Psoas muscle (tissue), 8 donors: Measurements from ENCODE around the gene KDM2B. TPM values are rescaled to one million over a fixed set of nuclear protein-coding genes. Genes with fewer than 3 reads are reported as not detected.

Experiments used
- ATAC-seq, 4 donors: fragments of 200-7000 bp; cut with Tn5 transposase; one replicate each; pipeline ENCODE4 v1.9.1; 2020; ENCODE audit warnings: moderate library complexity in 3 of 4, mild to moderate bottlenecking in 2 of 4
- DNase-seq, 2 donors: peaks; one replicate each; pipeline ENCODE4 v3.0.0-alpha.2; 2020
- H3K27ac ChIP-seq: fragments of 200-600 bp; one replicate; pipeline ENCODE4 v1.8.0; 2022
- H3K27me3 ChIP-seq, 3 donors: fragments of 200-600 bp in 1 of 3; one replicate each; pipeline versions ENCODE4 v1.6.1 to v1.8.0; 2013 to 2022; ENCODE audit warnings: low read length in 2 of 3, mild to moderate bottlenecking in 2 of 3, moderate library complexity in 1 of 3; ENCODE audit not compliant: insufficient read depth in 3 of 3
- H3K36me3 ChIP-seq, 2 donors: fragments of 200-600 bp in 1 of 2; one replicate each; pipeline versions ENCODE4 v1.6.1 to v1.8.0; 2013 to 2022; ENCODE audit warnings: low read depth in 1 of 2, mild to moderate bottlenecking in 1 of 2, moderate library complexity in 1 of 2; ENCODE audit not compliant: insufficient read depth in 1 of 2
- H3K4me1 ChIP-seq: fragments of 200-600 bp; one replicate; pipeline ENCODE4 v1.8.0; 2022
- H3K4me3 ChIP-seq: fragments of 200-600 bp; one replicate; pipeline ENCODE4 v1.8.0; 2022; ENCODE audit warnings: mild to moderate bottlenecking
- H3K9me3 ChIP-seq: fragments of 200-600 bp; one replicate; pipeline ENCODE4 v1.8.0; 2022
- WGBS, 3 donors: extraction: QIAGEN DNeasy Blood & Tissue Kit; methylation state at CpG; one replicate each; pipeline versions ENCODE4 v1.1.6 to v1.1.7; 2013; 5-methylcytosine and 5-hydroxymethylcytosine counted together
- intact Hi-C, 2 donors: fragments of 100-400 bp; cut with DNase I; formaldehyde crosslinking; loops; one replicate each; pipeline versions ENCODE4 v1.11.0 to v1.14.2; 2022
- polyA plus RNA-seq, 3 donors: library from polyadenylated mRNA; stranded (reverse); fragments of 200-250 nt; gene quantifications; one replicate each; pipeline ENCODE4 v1.2.3, GENCODE V29; 2013
- total RNA-seq, 4 donors: library from RNA; stranded (reverse); fragmentation: NEBNext Ultra II Directional in 2 of 4; extraction: Animal tissue kit (Norgen Biotek cat#: 25700) in 2 of 4; gene quantifications; one replicate each; pipeline versions ENCODE4 v1.2.1 to v1.2.4, GENCODE V29; 2021 to 2023
- TF ChIP-seq, protein P1 (sequence below): fragments of 200-600 bp; IDR thresholded peaks from one replicate; pipeline ENCODE4 v1.8.0; 2022; ENCODE audit warnings: antibody characterized with exemption
- donor health status: healthy with polysubstance abuse.
- donor health status: DM: no; HTN: no; CAD: no; lungs with moderate emphysema.
- donor health status: Bipolar disorder and iron deficiency.
- donor health status: healthy.
- donor health status: DM: yes; HTN: yes; CAD: no.
- donor health status: DM: no; HTN: no; CAD: no.
- donor health status: DM: no; HTN: no; CAD: no.
- donor health status: DM: yes; HTN: yes; CAD: no.

The KDM2B gene
- total and polyA plus RNA-seq, 7 donors, result 6.3 to 11.5 (median 9.9) TPM

DNA sequence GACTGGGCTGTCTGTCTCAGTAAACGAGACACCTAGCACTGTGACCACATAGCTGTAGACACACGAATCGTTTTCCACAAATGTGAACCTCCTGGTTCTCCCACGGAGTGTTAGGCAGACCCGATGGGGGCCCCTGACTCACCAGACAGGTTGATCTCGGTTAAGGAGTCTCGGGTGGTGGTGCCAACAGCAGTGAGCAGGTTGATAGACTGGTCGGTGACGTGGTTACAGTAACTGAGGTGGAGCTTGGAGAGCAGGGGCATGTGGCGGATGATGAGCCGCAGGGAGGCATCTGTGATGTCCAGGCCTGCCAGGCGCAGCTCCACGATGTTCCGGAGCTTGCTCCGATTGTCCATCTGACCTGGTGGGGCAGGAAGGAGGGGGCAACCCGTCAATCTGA is 141.1 kb downstream of the KDM2B start:
- Histone ChIP-seq H3K4me1 (peaks cover 5% of the 10 kb centered on the region), H3K27me3 (no peaks in the 10 kb centered on the region), H3K9me3 (no peaks in the 10 kb centered on the region), H3K36me3 (peaks cover 0 to 82% of the 10 kb centered on the region in 2 donors), H3K4me3 (no peak overlapping the region), H3K27ac (no peak overlapping the region)
- WGBS, 3 donors, result 91 to 95% (median 93%) methylated on average over 16 of the region's 16 CpGs
- ATAC-seq, result no peak
- intact Hi-C loops, result no loop called here
- TF ChIP-seq, protein P1, sequence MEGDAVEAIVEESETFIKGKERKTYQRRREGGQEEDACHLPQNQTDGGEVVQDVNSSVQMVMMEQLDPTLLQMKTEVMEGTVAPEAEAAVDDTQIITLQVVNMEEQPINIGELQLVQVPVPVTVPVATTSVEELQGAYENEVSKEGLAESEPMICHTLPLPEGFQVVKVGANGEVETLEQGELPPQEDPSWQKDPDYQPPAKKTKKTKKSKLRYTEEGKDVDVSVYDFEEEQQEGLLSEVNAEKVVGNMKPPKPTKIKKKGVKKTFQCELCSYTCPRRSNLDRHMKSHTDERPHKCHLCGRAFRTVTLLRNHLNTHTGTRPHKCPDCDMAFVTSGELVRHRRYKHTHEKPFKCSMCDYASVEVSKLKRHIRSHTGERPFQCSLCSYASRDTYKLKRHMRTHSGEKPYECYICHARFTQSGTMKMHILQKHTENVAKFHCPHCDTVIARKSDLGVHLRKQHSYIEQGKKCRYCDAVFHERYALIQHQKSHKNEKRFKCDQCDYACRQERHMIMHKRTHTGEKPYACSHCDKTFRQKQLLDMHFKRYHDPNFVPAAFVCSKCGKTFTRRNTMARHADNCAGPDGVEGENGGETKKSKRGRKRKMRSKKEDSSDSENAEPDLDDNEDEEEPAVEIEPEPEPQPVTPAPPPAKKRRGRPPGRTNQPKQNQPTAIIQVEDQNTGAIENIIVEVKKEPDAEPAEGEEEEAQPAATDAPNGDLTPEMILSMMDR, result no peak
- DNase-seq, result no peak

GRCh38 chr12:121438905-121439304 is 141.9 kb downstream of the KDM2B start:
- no peaks in the 10 kb centered on the region for H3K27me3 ChIP-seq
- H3K36me3 ChIP-seq, result peaks cover 0 to 85% of the 10 kb centered on the region in 2 donors
- intact Hi-C loops, result no loop called here
- H3K9me3 ChIP-seq, result no peaks in the 10 kb centered on the region
- peaks cover 5% of the 10 kb centered on the region for H3K4me1 ChIP-seq
- no peak overlapping the region for H3K27ac ChIP-seq
- H3K4me3 ChIP-seq, result no peak overlapping the region
- TF ChIP-seq, protein P1, result no peak
- ATAC-seq (no peak), DNase-seq (no peak)
- 87 to 98% (median 95%) methylated on average over 12 of the region's 12 CpGs for WGBS, 3 donors

DNA sequence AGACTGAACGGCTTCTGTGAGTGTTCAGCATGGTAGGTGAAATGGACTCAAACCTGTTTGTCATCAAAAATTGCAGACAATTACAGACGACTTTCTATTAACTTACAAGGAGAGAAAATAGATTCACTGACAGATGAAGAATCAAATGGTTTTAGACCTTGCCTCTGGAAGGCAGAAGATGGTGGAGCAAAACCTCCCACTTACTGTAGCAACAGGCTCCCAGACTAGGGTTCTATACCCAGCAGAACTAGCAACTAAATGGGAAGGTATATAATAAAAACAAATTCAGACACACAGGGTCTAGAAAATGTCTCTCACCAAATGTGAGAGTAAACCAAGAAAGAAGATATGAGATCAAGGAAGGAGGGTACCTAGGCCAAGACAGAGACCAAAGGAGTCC is 144.1 kb downstream of the KDM2B start:
- H3K36me3 ChIP-seq, result peaks cover 0 to 85% of the 10 kb centered on the region in 2 donors
- intact Hi-C loops, result no loop called here

GRCh38 chr12:121432740-121433480 is 147.9 kb downstream of the KDM2B start:
- no peak for DNase-seq
- Histone ChIP-seq H3K36me3 (peaks cover 6 to 88% of the 10 kb centered on the region in 2 donors), H3K4me1 (peaks cover 10% of the 10 kb centered on the region), H3K27ac (no peak overlapping the region), H3K27me3 (no peaks in the 10 kb centered on the region), H3K9me3 (no peaks in the 10 kb centered on the region), H3K4me3 (no peak overlapping the region)
- WGBS, 3 donors, result 75 to 83% (median 82%) methylated on average over 11 of the region's 11 CpGs
- intact Hi-C loops, result no loop called here
- TF ChIP-seq, protein P1, result no peak
- ATAC-seq, result no peak

More for the DNA sequence above, 144.1 kb downstream of the KDM2B start:
- WGBS, 3 donors, result 93 to 98% (median 97%) methylated on average over 2 of the region's 2 CpGs
- Histone ChIP-seq H3K4me3 (no peak overlapping the region), H3K27me3 (no peaks in the 10 kb centered on the region), H3K9me3 (no peaks in the 10 kb centered on the region), H3K4me1 (no peaks in the 10 kb centered on the region), H3K27ac (no peak overlapping the region)
- TF ChIP-seq, protein P1, result no peak
- no peak for DNase-seq
- ATAC-seq, result no peak
